HG03432 (cell line): ENCODE results near the gene HSPB9.

Experiments used
- ATAC-seq: cut with Tn5 transposase; IDR thresholded peaks from one replicate; pipeline ENCODE4 v1.9.1; 2021; ENCODE audit warnings: mild to moderate bottlenecking, moderate library complexity; ENCODE audit not compliant: unreplicated experiment

HSPB9 gene, protein sequence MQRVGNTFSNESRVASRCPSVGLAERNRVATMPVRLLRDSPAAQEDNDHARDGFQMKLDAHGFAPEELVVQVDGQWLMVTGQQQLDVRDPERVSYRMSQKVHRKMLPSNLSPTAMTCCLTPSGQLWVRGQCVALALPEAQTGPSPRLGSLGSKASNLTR

DNA sequence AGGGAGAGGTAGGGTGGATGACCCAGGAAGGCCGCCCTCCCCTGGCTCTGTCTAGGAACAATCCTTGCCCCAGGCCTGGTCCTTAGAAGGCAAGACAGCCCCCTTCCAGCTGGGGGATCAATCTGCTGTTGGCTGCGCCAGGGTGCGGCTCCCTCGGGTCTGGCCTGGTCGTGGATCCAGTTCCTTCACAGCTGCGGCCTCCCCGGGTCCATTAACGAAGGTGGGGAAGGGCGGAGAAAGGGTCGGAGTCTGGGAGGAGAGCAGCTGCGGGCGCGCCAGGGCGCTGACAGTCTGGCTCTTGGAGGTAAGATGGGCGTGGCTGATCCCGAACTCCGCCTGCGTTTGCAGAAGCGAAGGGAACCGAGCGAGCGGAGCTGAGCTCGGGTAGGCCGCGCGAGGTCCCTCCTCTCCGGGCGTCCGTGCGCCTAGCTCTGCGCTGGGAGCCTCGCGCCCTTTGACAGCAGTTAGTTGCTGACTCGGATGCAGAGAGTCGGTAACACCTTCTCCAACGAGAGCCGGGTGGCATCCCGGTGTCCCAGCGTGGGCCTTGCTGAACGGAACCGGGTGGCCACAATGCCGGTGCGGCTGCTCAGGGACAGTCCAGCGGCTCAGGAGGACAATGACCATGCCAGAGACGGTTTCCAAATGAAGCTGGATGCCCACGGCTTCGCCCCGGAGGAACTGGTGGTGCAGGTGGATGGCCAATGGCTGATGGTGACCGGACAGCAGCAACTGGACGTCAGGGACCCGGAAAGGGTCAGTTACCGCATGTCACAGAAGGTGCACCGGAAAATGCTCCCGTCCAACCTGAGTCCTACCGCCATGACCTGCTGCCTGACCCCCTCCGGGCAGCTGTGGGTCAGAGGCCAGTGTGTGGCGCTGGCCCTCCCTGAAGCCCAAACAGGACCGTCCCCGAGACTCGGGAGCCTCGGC is at the start of gene HSPB9:
HSPB9 (plus strand) TSS at position 434 of the 933 bp plus-strand sequence; CDS start at position 481, 47 bp downstream.
- no peak for ATAC-seq

DNA sequence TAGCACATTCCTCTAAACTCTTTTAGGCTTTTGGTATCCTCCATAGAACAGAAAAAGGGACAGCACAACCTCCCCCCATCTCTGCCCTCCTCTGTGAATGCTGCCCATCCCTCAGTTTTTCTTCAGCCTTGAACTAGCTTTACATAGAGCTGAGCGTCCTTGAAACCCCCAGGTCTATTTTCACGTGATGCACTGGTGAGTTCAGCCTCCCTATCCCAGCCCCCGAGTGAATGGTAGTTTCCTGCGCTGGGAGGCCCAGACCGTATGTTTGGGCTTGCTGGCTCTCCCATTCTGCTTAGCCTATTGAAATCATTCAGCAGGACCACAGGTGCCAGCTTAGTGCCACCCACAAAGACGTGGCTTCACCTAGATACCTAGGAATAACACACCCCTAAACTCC is 46.8 kb upstream of the HSPB9 start:
- ATAC-seq: no peak

DNA sequence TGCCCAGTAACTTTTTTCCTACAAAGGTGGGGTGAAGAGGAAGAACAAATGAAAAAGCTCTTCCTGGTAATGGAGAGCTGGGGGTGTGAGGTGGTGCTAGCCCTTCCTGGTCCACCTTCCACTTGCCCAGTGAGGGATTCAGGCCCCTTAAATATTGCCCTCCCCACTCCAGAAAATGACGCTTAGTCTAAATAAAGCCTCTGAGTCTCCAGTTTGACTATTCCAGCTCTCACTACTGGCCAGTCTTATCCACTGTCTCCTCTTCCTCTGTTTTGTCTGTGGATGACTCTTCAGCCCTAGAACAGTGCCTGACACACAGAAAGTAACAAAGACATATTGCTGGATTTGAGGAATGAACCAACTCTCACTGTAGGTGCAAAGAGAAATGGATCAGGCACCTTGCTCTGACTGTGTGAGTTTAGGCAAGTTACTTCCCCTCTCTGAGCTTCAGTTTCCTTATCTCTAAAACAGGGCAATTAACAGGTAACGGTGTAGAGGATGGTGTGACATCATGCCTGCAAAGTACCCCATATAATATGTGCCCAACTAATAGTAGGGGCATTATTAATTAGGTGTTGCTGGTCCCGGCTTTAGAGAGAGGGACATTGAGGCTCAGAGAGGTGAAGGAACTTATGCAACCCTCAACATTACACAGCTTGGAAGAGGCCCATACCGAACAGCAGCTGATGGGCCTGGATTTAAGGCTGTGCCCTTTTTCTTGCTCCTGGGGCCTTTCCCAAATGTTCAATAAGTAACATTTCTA is 45.6 kb upstream of the HSPB9 start:
- no peak for ATAC-seq

DNA sequence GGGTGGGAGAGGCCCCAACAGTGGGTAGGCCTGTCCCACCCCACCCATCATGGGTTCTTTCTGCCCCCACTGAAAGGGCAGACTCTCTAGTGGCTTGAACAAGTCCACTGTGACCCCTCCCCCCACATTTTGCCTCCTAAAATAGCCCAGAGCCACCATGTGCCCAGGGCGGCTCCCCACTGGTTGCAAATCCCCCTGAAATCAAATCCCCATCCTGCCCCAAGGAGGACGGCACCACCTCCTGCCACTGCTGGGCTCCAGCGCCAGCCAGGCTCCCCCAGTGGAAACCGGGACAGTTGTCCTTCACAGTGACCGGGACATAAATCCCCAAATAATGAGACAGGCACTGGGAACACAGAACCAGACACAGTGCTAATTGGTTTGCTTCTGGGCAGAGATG is 44.8 kb upstream of the HSPB9 start:
- ATAC-seq: no peak

DNA sequence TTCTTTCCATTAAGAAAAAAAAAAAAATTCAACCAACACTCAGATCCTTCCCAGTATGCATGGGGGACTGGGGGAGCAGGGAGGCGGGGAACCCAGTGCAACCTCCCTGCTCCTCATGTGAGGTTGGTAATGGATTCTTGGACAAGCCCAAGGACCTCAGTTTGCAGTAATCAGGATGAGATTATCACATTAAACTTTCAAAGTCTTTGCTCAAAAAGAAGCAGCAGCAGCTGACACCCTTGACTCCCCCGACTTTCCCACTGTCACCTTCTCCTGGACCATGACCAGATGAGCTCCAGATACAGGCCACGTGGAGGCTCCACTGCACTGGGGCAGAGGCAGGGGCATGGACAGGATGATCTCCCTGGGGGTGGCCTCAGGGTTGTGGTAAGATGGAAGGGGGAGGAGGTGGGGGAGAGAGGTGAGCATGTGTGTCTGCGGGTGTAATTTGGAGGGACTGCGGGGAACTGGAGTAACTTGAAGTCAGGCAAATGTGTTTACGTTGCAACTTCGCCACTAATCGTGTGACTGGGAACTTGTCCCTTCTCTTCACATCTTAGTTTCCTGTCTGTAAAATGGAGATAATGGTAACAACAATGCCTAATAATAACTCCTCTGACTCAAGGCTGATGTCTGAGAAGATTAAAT is 44.1 kb upstream of the HSPB9 start:
- ATAC-seq: no peak

DNA sequence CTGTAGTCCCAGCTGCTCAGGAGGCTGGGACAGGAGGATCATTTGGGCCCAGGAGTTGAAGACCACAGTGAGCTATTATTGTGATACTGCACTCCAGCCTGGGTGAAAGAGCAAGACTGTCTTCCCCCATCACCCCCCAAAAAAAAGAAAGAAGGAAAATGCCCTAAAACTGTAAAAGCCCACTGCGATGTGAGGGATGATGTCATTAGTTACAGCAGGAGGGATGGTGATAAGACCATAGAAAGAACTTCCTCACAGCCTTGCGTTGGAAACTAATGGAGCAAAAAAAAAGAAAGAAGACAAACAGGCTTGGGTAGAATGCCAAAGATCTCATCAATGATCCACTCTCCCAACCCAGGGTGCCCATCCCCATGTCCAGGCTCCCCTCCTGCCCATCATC is 43.1 kb upstream of the HSPB9 start:
- no peak for ATAC-seq

DNA sequence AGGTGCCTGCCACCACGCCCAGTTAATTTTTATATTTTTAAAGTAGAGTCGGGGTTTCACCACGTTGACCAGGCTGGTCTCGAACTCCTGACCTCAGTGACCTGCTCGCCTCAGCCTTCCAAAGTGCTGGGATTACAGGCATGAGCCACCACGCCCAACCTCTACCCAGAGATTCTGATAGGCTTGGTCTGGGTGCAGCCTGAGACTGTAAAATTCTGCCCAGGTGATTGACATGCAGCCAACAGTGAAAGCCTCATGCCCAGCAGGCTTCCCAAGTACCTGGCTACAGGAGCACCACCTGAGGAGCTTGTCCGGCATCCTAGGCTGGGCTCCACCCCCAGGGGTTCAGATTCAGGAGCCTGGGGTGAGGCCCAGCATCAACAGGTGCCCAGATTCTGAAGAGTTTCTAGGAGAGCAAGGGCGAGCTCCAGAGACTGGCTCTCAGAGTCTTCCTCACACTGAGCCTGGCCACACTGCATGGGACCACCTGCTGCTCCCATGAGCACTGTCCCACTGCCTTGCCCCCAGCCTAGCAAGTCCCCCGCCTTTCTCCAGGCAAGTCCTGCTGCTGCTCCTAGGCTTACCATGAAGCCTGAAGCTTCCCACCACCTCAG is 41.0 kb upstream of the HSPB9 start:
- ATAC-seq: no peak

DNA sequence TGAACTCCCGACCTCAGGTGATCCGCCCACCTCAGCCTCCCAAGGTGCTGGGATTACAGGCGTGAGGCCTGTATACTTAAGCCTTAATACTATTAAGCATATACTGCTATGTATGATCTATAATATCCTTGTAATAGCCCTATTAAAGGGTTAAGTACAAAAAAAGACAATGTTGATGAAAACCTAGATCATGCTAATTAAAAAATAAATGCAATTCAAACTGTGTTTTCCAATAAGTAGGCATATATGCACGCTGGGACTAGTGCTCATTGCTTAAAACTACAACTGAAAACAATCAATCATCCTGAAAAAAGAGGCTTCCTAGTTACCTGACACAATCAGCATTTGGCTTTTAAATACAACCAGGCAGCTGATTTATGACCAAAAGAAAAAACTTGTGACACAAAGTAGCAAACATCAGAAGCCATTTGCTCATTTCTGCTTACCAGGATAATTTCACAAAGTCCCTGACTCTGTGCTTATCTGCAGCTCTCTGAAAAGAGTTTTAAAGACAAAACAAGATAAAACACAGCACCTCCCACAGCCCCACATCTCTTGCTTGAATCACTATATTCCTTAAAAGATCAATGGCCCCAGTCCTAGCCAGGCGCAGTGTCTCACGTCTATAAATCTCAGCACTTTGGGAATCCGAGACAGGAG is 35.4 kb upstream of the HSPB9 start:
- no peak for ATAC-seq

DNA sequence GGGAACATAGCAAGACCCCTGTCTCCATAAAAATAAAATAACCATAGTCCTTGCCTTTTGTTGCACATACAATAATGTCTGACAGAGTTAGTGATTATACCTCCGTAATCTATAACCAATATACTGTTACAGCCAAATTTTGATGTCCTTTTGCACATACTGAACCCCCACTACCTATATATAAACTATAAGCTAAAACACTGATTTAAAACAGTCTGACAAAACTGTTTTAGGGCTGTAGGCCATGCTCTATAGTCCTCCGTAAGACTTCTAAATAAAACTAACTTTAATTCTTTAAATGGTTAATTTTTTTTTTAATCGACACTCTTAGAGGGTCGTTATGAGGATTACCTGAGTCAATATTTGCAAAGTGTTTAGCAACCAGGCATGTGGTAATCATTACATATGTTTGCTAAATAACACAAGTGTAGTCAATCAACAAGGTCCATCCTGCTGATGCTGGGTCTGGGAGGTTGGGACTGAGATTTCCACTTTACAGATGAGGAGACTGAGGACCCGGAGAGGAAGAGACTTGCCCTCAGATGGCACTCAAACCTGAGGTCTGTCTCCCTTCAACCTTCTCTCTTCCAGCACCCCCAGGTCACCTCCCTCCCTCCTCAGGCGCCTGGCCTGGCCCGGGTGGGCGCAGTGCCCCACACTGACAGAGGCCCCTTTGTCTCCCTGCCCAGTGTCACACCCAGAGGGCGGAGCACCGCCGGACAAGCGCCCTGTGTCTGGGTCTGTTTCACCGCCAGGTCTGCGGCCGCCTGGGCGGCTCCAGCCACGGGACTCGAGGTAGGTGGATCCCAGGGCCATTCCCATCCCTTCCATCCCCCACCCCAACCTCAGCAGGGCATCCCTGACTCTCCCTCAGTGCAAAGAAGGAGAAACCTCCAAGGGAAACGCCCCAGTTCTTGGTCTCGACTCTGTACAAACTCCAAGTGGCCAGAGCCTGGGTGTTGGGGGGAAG is 34.6 kb upstream of the HSPB9 start:
- no peak for ATAC-seq

DNA sequence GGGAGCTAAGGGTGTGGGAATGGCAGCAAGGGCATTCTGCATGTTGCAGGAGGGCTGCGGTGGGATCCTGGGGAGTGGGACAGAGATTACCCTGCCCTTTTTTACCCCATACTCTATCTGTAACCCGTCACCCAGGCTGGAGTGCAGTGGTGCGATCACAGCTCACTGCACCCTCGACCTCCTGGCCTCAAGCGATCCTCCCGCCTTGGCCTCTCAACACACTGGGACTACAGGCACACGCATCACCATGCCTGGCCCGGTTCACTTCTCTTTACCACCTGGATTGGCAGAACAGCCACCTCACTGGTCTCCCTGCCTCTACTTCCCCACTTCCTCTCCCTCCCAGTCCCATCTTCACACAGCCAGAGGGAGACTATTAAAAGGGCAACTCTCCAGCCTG is 33.9 kb upstream of the HSPB9 start:
- no peak for ATAC-seq

DNA sequence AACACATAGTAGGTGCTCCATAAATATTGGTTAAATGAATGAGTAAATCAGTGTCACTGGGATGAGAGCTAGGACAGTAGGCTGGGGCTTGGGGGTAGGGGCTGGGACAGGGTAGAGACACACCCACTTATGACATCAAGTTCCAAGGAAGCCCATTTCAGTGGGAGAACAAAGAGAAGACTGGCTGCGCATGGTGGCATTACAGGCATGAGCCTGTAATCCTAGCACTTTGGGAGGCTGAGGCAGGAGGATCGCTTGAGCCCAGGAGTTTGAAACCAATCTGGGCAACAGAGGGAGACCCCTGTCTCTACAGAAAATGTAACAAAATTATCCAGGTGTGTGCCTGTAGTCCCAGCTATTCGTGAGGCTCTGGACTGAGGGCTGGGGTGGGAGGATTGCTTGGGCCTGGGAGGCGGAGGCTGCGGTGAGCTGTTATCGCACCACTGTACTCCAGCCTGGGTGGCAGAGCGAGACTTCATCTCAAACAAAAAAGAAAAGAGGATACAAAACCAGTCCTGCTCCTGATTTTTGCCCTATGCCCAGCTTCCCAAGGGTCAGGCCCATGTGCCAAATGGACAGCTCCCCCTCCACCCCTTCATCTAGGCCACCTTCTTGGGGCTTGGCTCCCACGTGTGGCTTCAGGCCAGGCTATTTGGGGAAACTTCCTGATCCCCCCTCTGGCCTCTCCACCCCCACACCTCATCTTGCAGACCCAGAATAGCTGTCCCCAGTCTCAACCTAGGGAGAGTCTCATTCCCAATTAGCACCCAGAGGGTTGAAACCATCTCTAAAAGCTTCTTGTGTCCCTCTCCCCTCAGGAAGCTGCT is 31.4 kb upstream of the HSPB9 start:
- ATAC-seq: no peak

DNA sequence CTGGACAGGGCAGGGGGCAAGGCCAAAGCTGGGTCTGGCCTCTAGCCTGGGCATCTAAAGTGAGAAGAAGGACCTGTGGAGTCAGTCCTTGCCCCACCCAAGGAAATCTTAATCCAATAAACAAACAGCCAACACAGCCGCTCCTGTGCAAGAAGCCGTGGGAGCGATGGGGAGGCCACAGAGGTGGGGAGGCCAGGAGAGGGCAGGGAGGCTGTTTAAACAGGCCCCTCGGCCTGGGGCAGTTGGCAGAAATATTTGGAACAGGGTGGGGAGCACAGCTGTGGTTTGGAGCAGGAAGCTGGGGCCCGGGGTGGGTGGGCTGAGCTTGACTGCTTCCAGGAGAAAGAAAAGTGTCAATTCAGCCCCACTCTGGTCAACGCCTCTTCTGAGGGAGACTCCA is 29.7 kb upstream of the HSPB9 start:
- ATAC-seq: no peak

DNA sequence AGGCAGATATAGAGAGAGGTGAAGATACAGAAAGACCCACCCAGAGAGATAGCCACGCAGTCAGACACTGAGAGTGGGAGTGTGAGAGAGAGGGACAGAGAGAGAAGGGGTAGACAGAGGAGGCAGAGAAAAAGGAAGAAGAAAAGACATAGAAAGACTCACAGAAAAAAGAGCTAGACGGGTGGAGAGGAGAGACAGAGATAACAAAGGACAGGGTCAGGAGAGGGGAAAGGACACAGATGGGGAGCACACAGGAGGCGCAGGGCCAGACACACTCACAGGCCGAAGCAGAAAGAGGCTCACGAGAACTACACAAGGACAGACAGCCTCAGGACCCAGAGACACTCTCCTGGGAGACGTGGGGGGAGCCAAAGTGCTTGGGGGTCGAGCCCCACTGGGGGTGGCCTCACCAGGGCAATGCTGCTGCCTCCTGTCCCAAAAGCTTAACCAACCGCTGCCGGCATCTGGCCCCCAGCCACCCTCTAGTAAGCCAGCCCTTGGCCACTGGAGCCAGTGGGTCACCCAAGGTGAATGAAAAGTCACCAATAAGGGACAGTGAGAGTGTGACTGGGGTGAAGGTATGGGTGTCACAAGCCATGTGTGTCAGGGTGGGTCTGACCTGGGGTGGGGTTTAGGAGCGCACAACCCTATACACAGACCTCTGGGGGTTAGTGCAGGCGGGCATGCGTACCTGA is 28.1 kb upstream of the HSPB9 start:
- no peak for ATAC-seq

DNA sequence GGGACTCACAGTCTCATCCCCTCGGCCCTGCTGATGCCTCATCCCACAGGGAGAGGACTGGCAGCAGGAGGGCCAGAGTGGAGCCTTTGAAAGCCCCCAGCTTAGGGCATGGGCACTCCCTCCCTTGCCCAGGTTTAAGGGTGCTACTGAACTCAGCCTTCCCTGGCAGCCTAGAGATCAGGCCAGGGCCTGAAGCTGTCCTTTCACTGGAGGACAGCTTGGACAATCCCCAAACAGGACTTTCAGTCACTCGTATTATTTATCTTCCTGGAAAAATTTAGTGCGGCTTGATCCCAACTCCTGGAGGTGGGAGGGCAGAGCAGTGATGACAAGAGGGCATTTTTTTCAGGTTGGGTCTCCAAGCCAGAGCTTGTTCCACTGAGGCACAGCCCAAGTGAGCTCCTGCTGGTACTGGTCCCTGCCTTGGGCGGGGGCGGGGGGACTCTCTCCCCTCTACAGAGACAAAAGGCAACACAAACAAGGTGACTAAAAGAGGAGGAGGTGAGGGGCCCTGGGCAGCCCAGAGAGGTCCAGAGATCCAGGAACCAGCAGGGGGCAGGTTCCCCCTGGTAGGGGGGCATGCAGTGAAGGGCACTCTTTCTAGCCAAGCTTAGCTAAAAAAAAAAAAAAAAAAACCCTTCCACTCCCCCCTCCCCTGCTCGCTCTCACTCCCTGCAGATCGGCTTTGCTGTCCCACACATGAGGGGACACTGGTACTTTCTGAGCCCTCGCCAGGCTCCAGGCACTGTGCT is 26.1 kb upstream of the HSPB9 start:
- ATAC-seq: no peak

DNA sequence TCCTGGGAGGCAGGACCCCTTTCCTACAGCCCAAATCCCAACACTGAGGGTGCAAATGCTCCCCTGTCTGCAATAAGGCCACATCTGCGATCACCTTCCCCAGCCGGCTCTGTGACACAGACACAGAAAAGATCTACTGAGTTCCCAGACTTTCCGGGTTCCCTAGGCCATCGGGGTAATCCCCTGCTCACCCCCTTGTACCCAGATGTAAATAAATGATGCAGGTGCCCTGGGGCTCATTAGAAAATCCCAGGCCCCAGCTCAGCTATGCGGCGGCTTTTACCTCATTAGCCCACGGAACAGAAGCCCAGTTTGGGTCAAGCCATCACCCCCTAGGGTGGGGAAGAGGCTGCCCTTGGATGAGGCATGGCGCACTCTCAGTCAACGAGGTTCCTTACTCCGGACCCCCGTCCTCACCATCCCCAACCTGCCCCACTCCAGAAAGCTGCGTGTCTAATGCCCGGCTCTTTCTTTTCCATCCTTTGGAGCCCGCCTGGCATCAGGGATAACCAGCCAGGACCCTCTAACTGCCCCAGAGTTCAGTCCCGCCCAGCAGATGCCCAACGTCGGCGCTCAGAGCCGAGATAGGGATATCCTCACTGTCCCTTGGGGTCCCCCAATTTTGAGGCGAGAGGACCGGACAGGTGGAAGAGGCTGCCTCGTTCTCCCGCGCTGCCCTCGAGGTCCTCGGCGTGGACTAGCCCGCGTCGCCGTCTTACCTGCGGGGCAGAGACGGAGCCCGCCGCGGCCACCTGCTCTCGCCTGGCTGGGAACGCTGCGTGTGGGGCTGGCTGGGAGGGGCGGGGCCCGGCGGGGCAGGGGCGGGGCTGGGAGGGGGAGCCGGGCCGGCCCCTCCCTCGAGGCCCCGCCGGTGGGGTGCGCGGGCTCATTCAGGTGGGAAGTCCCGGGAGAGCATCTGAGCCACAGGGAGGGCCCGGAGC is 24.6 kb upstream of the HSPB9 start, which contains the start of gene ZNF385C:
ZNF385C (minus strand) TSS at position 783 of the 941 bp plus-strand sequence. CDS start 35,417 bp downstream, outside the sequence.
- ATAC-seq: no peak
